Osteocyte (in vitro differentiated cells): ENCODE data around the gene SNX10. TPM values are rescaled to one million over a fixed set of nuclear protein-coding genes. Genes with fewer than 3 reads are reported as not detected.

Source experiments
- DNase-seq: peaks from one replicate; pipeline ENCODE4 v3.0.0; 2021; ENCODE audit warnings: mixed read lengths; ENCODE audit not compliant: unreplicated experiment; ENCODE audit errors: extremely low spot score
- H3K27ac Mint-ChIP-seq: one replicate; pipeline ENCODE4 v1.8.0; 2021; ENCODE audit warnings: mild to moderate bottlenecking, mixed read lengths; ENCODE audit not compliant: unreplicated experiment
- H3K27me3 Mint-ChIP-seq: one replicate; pipeline ENCODE4 v1.8.0; 2021; ENCODE audit warnings: mixed read lengths; ENCODE audit not compliant: unreplicated experiment
- H3K36me3 Mint-ChIP-seq: one replicate; pipeline ENCODE4 v1.8.0; 2021; ENCODE audit warnings: mixed read lengths; ENCODE audit not compliant: unreplicated experiment
- H3K4me1 Mint-ChIP-seq: one replicate; pipeline ENCODE4 v1.8.0; 2021; ENCODE audit warnings: mixed read lengths; ENCODE audit not compliant: unreplicated experiment
- H3K4me3 Mint-ChIP-seq: one replicate; pipeline ENCODE4 v1.8.0; 2021; ENCODE audit warnings: mild to moderate bottlenecking, moderate library complexity, mixed read lengths; ENCODE audit not compliant: unreplicated experiment
- H3K9me3 Mint-ChIP-seq: one replicate; pipeline ENCODE4 v1.8.0; 2021; ENCODE audit warnings: mixed read lengths; ENCODE audit not compliant: unreplicated experiment
- total RNA-seq: library from RNA; stranded (reverse); gene quantifications from 2 replicates; pipeline ENCODE4 v1.2.1, GENCODE V29; 2021
- TF ChIP-seq, protein P1 (sequence below): fragments of 200-600 bp; sonication (generic); IDR thresholded peaks from 2 replicates; pipeline ENCODE4 v1.5.0; 2021; ENCODE audit warnings: antibody characterized with exemption, mild to moderate bottlenecking, moderate library complexity

The SNX10 gene
- total RNA-seq, 1 donor from 2014 or later, result not detected

DNA sequence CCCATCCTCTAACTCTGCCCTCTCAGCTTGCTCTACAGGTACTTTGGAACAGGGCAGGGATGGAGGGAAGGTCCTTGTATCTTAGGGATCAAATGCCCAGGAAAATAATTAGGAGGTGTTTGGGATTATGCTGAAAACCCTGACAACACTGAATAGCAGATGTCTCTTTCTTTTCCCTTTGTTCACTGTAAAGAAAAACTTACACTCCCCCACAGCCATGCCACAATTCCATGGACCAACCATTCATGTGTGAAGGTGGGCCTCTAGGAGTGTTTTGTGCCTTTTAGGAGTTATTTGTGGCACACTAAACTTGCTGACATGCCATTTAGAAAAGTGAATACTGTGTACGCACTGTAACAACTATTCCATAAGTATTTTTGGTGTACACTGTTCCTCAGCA is 108.1 kb downstream of the SNX10 start:
- DNase-seq, result no peak
- TF ChIP-seq, protein P1, sequence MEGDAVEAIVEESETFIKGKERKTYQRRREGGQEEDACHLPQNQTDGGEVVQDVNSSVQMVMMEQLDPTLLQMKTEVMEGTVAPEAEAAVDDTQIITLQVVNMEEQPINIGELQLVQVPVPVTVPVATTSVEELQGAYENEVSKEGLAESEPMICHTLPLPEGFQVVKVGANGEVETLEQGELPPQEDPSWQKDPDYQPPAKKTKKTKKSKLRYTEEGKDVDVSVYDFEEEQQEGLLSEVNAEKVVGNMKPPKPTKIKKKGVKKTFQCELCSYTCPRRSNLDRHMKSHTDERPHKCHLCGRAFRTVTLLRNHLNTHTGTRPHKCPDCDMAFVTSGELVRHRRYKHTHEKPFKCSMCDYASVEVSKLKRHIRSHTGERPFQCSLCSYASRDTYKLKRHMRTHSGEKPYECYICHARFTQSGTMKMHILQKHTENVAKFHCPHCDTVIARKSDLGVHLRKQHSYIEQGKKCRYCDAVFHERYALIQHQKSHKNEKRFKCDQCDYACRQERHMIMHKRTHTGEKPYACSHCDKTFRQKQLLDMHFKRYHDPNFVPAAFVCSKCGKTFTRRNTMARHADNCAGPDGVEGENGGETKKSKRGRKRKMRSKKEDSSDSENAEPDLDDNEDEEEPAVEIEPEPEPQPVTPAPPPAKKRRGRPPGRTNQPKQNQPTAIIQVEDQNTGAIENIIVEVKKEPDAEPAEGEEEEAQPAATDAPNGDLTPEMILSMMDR, result no peak
- Mint-ChIP-seq H3K4me1 (peaks cover 11% of the 10 kb centered on the region), H3K36me3 (no peaks in the 10 kb centered on the region), H3K4me3 (peak overlapping the region; percentile 84), H3K27me3 (peaks cover 46% of the 10 kb centered on the region), H3K27ac (no peak overlapping the region), H3K9me3 (no peaks in the 10 kb centered on the region)

DNA sequence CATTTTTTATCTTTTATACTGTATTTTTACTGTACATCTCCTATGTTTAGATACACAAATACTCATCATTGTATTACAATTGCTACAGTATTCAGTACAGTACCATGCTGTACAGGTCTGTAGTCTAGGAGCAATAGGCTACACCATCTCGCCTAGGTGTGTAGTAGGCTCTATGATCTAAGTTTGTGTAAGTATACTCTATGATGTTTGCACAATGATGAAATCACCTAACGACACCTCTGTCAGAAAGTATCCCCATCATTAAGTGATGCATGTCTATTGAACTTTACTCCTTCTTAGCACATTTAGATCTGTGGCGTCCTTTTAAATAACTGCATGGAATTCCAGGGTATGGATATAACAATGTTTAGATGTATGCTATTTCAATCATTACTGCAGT is 112.0 kb downstream of the SNX10 start:
- Mint-ChIP-seq H3K4me1 (peaks cover 8% of the 10 kb centered on the region), H3K27me3 (peaks cover 21% of the 10 kb centered on the region), H3K27ac (no peak overlapping the region), H3K36me3 (no peaks in the 10 kb centered on the region), H3K4me3 (no peak overlapping the region), H3K9me3 (peaks cover 9% of the 10 kb centered on the region)
- DNase-seq, result no peak
- TF ChIP-seq, protein P1, result no peak

DNA sequence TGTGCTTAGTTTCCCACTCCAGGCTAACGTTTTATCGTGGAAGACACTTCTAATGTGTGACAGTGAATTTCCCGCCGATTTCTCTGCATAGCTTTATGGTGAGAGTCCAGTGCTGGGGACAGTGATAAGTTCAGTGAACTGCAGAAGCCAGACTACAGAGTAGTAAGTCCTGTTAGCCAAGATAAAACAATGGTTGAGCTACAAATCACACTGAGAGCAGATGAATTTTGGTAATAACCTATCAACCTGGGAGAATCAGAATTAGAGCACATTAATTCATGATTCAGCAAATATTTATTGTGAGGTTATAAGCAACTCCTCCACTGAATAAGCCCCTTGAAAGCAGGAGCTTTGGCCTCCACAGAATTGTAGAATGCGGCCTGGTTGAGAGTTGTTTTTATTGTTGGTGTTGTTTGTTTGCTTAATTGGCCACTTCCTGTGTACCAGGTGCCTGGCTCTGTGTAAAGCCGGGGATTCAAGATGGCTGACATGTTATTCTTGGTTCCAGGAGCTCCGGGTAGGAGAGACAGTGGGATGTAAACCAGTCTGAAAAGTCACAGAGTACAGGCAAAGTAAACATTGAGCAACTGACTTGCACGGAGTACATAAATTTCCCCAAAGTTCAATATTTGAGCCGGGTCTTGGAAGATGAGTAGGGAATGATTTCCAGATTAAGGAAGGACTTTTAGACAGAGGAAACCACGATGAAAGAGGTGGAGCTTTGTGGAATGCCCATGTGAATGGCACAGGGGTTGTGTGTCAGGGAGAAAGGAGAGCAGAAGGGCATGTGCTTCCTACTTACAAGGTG is 112.7 kb downstream of the SNX10 start:
- H3K4me3 Mint-ChIP-seq, result no peak overlapping the region
- TF ChIP-seq, protein P1, result no peak
- H3K27me3 Mint-ChIP-seq, result peaks cover 14% of the 10 kb centered on the region

DNA sequence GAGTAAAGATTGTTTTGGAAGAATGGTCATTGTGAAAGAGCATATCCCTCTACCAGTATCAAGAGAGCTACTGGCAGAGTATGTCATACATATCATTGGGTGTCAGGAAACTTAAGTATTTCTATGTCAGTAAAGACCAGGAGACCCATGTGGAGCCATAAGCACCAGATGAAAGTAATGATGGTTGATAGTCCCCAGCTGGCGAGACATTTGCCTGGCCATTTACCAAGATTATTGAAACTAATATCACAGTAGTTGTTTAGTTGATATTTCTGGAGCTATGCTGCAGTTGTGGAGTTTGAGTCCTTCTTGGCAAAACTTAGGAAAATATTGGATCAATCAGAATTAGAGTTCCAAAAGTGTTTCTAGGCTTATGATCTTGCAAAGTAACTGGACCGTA is 114.8 kb downstream of the SNX10 start:
- TF ChIP-seq, protein P1, result no peak
- no peaks in the 10 kb centered on the region for H3K4me1 Mint-ChIP-seq
- H3K36me3 Mint-ChIP-seq, result no peaks in the 10 kb centered on the region
- H3K27ac Mint-ChIP-seq, result no peak overlapping the region
- peaks cover 7% of the 10 kb centered on the region for H3K27me3 Mint-ChIP-seq
- DNase-seq, result no peak
- peaks cover 9% of the 10 kb centered on the region for H3K9me3 Mint-ChIP-seq
- H3K4me3 Mint-ChIP-seq, result no peak overlapping the region

More for the DNA sequence above, 112.7 kb downstream of the SNX10 start:
- Mint-ChIP-seq H3K27ac (no peak overlapping the region), H3K9me3 (peaks cover 9% of the 10 kb centered on the region), H3K4me1 (peaks cover under 1% of the 10 kb centered on the region), H3K36me3 (no peaks in the 10 kb centered on the region)
- no peak for DNase-seq

DNA sequence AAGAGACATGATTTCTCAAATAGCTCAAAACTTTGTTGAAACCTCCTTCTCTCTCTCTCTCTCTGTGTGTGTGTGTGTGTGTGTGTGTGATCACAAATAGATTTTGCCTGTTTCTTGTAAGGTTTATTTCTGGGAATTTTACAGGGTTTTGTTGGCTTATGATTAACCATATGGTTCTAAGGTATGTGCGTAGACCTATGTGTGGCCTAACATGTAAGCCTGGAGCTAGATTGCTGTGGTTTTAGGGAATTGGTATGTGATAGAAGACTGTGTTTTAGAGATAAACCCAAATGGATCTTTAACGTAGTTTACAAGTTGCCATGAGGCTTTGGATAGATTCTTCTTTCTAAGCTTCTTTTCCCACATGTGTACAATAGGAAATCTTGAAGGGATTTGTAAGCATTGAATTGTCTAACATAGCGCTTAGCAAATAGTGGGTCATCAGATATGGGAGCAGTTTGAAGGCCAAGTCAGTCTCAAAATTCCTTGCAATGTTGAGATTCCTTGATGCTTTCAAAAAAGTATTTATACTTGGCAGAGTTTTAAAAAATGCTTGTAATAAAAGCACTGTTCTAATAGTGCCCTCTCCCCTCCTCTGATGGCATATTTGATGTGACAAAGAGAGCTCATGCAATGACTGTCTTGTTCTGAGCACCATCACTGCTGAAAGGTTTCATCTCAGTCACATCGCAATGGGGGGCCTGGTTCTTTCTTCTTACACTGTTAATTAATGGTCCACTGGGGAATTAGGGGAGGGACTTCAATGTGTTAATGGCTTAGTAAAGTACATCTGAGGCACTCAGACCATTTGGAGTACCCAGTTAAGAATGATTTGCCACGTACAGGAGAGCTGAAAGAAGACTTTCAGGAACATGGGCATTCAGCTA is 118.2 kb downstream of the SNX10 start:
- Mint-ChIP-seq H3K4me3 (no peak overlapping the region), H3K9me3 (peaks cover 9% of the 10 kb centered on the region), H3K36me3 (no peaks in the 10 kb centered on the region), H3K4me1 (no peaks in the 10 kb centered on the region), H3K27ac (no peak overlapping the region), H3K27me3 (peaks cover 9% of the 10 kb centered on the region)
- no peak for DNase-seq
- TF ChIP-seq, protein P1, result no peak
